ENCODE measurements around the gene PEA15.

DNA sequence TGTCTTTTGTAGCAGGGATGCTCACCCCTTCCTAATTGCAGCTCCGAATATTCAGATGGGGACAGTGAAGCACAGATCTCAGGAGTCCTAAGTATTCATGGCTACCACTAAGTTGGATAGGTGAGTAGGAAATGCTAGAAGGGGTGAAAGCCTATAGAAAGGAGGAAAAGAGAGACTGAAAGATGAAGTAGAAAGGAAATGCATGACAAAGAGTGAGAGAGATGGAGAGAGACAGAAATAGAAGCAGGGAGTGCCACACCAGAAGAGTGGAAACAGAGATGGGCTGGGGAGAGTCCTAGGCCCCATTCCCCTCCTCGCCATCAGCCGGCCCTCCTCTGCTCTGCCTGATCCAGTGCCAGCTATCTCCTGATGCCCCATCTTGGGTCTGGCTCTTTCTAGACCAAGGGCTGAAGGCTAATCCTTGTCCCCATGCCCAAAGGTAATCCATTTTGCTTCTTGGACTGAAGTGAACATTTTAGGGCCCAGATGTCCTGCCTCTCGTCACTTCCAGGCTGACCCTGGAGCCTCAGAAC, 2.0 kb downstream of the PEA15 start:
- TF ChIP-seq POLR2A (IDR thresholded peaks at IDR 0.05; ENCODE audit: low read depth, low read length) (no peak), POLR2AphosphoS5 (IDR thresholded peaks at IDR 0.05; ENCODE audit: insufficient read depth, low read depth, low read length) (no peak)
- TF ChIP-seq, protein P1, sequence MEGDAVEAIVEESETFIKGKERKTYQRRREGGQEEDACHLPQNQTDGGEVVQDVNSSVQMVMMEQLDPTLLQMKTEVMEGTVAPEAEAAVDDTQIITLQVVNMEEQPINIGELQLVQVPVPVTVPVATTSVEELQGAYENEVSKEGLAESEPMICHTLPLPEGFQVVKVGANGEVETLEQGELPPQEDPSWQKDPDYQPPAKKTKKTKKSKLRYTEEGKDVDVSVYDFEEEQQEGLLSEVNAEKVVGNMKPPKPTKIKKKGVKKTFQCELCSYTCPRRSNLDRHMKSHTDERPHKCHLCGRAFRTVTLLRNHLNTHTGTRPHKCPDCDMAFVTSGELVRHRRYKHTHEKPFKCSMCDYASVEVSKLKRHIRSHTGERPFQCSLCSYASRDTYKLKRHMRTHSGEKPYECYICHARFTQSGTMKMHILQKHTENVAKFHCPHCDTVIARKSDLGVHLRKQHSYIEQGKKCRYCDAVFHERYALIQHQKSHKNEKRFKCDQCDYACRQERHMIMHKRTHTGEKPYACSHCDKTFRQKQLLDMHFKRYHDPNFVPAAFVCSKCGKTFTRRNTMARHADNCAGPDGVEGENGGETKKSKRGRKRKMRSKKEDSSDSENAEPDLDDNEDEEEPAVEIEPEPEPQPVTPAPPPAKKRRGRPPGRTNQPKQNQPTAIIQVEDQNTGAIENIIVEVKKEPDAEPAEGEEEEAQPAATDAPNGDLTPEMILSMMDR (IDR thresholded peaks at IDR 0.05; ENCODE audit: extremely low read depth in 1 of 2, insufficient read depth in 1 of 2, low read depth in 1 of 2, low read length in 2 of 2): no peak

Measured in endothelial cell of umbilical vein (primary cell).